B cell (primary cell): ENCODE data around the gene PRELID1.

ENCODE experiments used
- EZH2 ChIP-seq: IDR thresholded peaks from 2 replicates; pipeline ENCODE4 v1.6.1; 2012; ENCODE audit warnings: borderline replicate concordance, low read depth, mild to moderate bottlenecking, moderate library complexity, low read length; ENCODE audit not compliant: insufficient read depth, poor library complexity, severe bottlenecking
- TF ChIP-seq, protein P1 (sequence below): fragments of 200-600 bp; IDR thresholded peaks from one replicate; pipeline ENCODE4 v1.8.0; 2022; ENCODE audit warnings: antibody characterized with exemption, mild to moderate bottlenecking

DNA sequence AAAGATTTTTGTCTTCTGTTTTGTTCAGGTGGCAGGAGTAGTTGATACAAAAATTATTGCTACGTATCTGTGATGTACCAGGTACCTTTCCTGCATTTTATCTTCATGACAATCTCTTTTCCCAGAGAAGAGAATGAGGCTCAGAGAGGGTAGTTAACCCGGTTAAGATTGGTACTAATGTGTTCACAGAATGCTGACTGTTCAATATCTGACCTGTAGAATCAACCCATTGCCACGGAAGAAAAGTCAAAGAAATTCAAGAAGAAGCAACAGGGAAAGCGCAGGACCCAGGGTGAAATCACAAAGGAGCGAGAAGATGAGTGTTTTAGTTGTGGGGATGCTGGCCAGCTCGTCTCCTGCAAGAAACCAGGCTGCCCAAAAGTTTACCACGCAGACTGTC lies 11.9 kb upstream of the PRELID1 start:
- TF ChIP-seq, protein P1, sequence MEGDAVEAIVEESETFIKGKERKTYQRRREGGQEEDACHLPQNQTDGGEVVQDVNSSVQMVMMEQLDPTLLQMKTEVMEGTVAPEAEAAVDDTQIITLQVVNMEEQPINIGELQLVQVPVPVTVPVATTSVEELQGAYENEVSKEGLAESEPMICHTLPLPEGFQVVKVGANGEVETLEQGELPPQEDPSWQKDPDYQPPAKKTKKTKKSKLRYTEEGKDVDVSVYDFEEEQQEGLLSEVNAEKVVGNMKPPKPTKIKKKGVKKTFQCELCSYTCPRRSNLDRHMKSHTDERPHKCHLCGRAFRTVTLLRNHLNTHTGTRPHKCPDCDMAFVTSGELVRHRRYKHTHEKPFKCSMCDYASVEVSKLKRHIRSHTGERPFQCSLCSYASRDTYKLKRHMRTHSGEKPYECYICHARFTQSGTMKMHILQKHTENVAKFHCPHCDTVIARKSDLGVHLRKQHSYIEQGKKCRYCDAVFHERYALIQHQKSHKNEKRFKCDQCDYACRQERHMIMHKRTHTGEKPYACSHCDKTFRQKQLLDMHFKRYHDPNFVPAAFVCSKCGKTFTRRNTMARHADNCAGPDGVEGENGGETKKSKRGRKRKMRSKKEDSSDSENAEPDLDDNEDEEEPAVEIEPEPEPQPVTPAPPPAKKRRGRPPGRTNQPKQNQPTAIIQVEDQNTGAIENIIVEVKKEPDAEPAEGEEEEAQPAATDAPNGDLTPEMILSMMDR = no peak
- TF ChIP-seq EZH2 = no peak
